KMS-11 (cell line): ENCODE results near the gene DAB2IP.

ENCODE experiments used
- H2AFZ ChIP-seq: fragments of 200-600 bp; sonication (generic); 2 replicates; pipeline ENCODE4 v1.6.1; 2016; ENCODE audit warnings: antibody characterized with exemption, mixed run types, low read depth
- H3K27ac ChIP-seq: fragments of 200-600 bp; sonication (generic); 2 replicates; pipeline ENCODE4 v1.6.1; 2016; ENCODE audit warnings: mild to moderate bottlenecking, mixed run types
- H3K27me3 ChIP-seq: fragments of 200-600 bp; sonication (generic); 2 replicates; pipeline ENCODE4 v1.6.1; 2017; ENCODE audit warnings: mild to moderate bottlenecking, low read depth, mixed run types, moderate library complexity; ENCODE audit not compliant: insufficient read depth
- H3K36me3 ChIP-seq: fragments of 200-600 bp; sonication (generic); 2 replicates; pipeline ENCODE4 v1.6.1; 2017; ENCODE audit warnings: mild to moderate bottlenecking, mixed run types; ENCODE audit not compliant: insufficient read depth
- H3K4me1 ChIP-seq: fragments of 200-600 bp; sonication (generic); 2 replicates; pipeline ENCODE4 v1.6.1; 2016; ENCODE audit warnings: mild to moderate bottlenecking, low read depth, mixed run types; ENCODE audit not compliant: poor library complexity, severe bottlenecking
- H3K4me2 ChIP-seq: fragments of 200-600 bp; sonication (generic); 2 replicates; pipeline ENCODE4 v1.7.0; 2016; ENCODE audit warnings: mild to moderate bottlenecking, mixed run types
- H3K4me3 ChIP-seq: fragments of 200-600 bp; sonication (generic); IDR thresholded peaks from 2 replicates; pipeline ENCODE4 v1.6.1; 2017; ENCODE audit warnings: low read depth, low read length, mixed read lengths; ENCODE audit not compliant: insufficient read depth
- H3K79me2 ChIP-seq: fragments of 200-600 bp; sonication (generic); 2 replicates; pipeline ENCODE4 v1.6.1; 2016; ENCODE audit warnings: low read depth, mixed run types; ENCODE audit not compliant: insufficient read depth
- H3K9ac ChIP-seq: fragments of 200-600 bp; sonication (generic); 2 replicates; pipeline ENCODE4 v1.6.1; 2016; ENCODE audit warnings: mild to moderate bottlenecking, mixed run types
- H4K20me1 ChIP-seq: fragments of 200-600 bp; sonication (generic); 2 replicates; pipeline ENCODE4 v1.6.1; 2016; ENCODE audit warnings: mild to moderate bottlenecking, mixed run types; ENCODE audit not compliant: insufficient read depth
- CTCF ChIP-seq: fragments of 200-600 bp; sonication (generic); conservative IDR thresholded peaks from 2 replicates; pipeline ENCODE4 v1.6.1; 2017; ENCODE audit warnings: low read depth, mild to moderate bottlenecking, antibody characterized with exemption, low read length, moderate library complexity, mixed read lengths

The DAB2IP gene

GRCh38 chr9:121718084-121718483, 66.7 kb downstream of the DAB2IP start:
- no peak overlapping the region for H3K4me2 ChIP-seq
- peaks cover 27% of the 10 kb centered on the region for H3K4me1 ChIP-seq

GRCh38 chr9:121718501-121718900, 67.1 kb downstream of the DAB2IP start:
- H3K36me3 ChIP-seq = no peaks in the 10 kb centered on the region
- no peaks in the 10 kb centered on the region for H4K20me1 ChIP-seq
- no peaks in the 10 kb centered on the region; the same call in 1 of the 2 replicates for H3K79me2 ChIP-seq
- no peak overlapping the region for H3K4me2 ChIP-seq
- TF ChIP-seq CTCF = no peak
- no peak overlapping the region for H3K27ac ChIP-seq
- H3K27me3 ChIP-seq = no peaks in the 10 kb centered on the region
- peaks cover 23% of the 10 kb centered on the region for H3K4me1 ChIP-seq
- H3K9ac ChIP-seq = no peak overlapping the region
- H3K4me3 ChIP-seq = no peak overlapping the region
- H2AFZ ChIP-seq = no peak overlapping the region

More at GRCh38 chr9:121718084-121718483, 66.7 kb downstream of the DAB2IP start:
- Histone ChIP-seq H3K79me2 (no peaks in the 10 kb centered on the region; the same call in 1 of the 2 replicates), H3K4me3 (no peak overlapping the region), H3K36me3 (no peaks in the 10 kb centered on the region), H3K27ac (no peak overlapping the region), H3K27me3 (no peaks in the 10 kb centered on the region), H3K9ac (no peak overlapping the region), H4K20me1 (no peaks in the 10 kb centered on the region), H2AFZ (no peak overlapping the region)
- TF ChIP-seq CTCF = no peak

GRCh38 chr9:121720311-121721057, 69.0 kb downstream of the DAB2IP start:
- Histone ChIP-seq H3K4me1 (peaks cover 3% of the 10 kb centered on the region), H4K20me1 (no peaks in the 10 kb centered on the region), H2AFZ (no peak overlapping the region), H3K9ac (no peak overlapping the region), H3K27me3 (no peaks in the 10 kb centered on the region), H3K36me3 (no peaks in the 10 kb centered on the region), H3K27ac (no peak overlapping the region), H3K4me2 (no peak overlapping the region), H3K79me2 (no peaks in the 10 kb centered on the region; the same call in 1 of the 2 replicates), H3K4me3 (no peak overlapping the region)
- TF ChIP-seq CTCF = no peak

- Histone ChIP-seq H3K79me2 (no peaks in the 10 kb centered on the region; the same call in 1 of the 2 replicates), H4K20me1 (no peaks in the 10 kb centered on the region), H3K27ac (no peak overlapping the region), H3K4me1 (no peaks in the 10 kb centered on the region), H3K9ac (no peak overlapping the region), H3K4me2 (no peak overlapping the region), H3K27me3 (no peaks in the 10 kb centered on the region), H3K36me3 (no peaks in the 10 kb centered on the region), H3K4me3 (no peak overlapping the region), H2AFZ (no peak overlapping the region)
- no peak for TF ChIP-seq CTCF
These were observed 69.6 kb downstream of the DAB2IP start for GRCh38 chr9:121721058-121721350.
